Measurements from ENCODE around the gene ABHD16B. TPM values are rescaled to one million over a fixed set of nuclear protein-coding genes. Genes with fewer than 3 reads are reported as not detected.
"Not testable (repeated sequence)": the region's sequence is repeated elsewhere in the genome, so short reads cannot be mapped to it uniquely, and the experiment has no call there.

ABHD16B gene
- total RNA-seq, 1 donor from 2014 or later, result not detected

DNA sequence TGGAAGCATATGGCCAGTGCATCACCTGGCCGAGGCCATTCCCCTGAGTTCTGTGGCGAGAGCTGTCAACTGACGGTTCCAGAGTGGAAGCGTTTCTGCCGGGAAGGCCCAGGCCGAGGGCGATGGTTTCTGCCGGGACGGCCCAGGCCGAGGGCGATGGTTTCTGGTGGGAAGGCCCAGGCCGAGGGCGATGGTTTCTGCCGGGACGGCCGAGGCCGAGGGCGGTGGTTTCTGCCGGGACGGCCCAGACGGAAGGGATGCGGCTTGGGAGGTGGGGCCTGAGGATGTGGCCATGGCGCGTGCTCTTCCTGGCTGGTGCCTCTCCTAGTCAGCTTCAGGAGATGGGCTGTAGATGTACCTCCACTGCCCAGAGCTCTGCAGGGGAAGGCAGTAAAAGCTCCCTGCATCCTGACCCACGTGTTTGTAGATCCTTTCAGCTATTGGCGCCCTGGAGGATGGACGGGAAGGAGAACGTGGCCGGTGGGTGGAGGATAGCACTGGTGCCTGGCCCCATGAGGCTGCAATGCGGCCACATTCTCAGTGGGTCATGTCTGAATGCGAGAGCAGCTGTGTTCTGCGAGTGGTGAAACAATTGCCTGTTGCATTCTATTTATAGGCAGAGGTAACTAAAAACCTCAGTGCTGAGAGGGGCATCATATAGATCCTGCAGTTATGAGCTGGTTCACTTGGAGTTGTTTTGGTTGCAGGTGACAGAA is 16.6 kb downstream of the ABHD16B start:
- no peak for DNase-seq (ENCODE audit: low read depth)

DNA sequence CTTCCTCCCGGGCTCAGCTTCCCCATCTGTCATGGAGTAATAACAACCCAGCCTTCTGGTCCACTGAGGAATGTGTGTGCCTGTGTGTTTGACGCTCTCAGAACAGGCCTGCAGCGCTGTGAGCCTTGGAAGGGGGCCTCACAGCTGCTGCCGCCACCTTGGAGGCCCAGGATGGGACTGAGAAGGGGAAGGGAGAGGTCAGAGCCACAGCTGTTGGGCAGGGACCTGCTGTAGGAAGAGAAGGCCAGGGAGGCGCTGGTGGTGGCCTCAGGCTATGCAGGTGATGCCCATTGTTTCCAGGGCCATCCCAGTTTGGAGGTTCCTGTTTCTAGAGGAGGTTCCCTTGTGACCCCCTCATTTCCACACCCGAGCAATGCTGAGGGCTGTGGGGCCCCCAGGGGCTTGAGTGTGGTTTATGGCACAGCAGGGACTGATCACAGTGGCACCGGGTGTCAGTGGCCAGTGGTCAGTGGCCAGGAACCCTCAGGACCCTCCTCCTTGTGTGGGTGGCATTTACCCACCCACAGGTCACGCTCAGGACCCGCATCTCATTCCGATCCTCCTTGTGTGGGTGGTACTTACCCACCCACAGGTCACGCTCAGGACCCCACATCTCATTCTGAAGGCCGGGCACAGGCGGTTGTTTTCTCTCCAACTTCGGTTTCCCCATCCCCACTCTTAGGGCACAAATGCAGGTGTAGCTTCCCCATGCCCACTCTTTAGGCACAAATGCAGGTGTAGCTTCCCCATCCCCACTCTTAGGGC is 17.8 kb downstream of the ABHD16B start:
- DNase-seq (ENCODE audit: low read depth), result no peak

DNA sequence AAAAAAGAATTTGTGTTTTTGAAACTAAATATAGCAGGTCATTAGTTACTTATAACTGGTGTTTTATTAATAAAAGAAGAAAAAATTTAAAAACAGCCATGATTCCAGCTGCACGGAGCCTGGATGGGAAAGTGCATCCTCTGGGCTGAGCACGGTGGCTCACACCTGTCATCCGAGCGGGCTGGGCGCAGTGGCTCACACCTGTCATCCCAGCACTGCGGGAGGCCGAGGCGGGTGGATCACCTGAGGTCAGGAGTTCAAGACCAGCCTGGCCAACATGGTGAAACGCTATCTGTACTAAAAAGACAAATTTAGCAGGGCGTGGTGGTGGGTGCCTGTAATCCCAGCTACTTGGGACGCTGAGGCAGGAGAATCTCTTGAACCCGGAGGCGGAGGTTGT is 19.6 kb downstream of the ABHD16B start:
- DNase-seq (ENCODE audit: low read depth), result not testable (repeated sequence)

DNA sequence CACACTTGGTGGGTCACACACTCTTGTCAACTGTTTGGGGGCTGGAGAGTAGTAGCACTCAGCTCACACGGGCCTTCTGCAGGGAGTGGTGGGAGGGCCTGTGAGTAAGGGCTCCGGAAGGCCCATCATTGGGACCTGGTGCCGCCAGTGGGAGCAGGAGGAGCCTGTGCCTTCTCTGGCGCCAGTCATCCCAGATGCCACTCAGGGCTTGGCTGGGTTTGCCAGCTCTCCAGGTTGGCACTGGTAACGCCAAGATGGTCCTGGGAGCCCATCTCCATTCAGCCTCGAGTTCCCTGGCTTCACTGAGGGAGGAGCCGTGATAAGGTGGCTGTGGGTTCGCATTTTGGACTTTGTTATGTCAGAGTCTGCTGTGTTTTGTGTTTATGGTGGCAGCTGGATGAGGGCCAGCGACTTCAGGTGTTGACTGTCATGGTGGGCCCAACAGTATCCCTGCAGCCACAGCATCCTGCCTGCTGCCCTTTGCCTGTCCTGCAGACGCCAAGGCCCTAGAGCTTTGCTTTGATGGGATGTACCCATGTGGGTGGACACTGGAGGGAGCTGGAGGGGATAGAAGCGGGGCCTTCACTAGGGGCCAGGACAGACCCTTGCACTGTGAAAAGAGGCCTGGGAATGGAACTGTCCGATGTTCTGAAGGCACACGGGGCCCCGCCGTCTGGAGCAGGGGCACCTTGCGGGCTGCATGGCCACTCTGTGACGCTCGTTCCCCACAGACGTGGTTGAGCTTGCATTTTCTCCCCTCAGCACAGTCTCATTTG is 20.3 kb downstream of the ABHD16B start:
- DNase-seq (ENCODE audit: low read depth), result no peak

DNA sequence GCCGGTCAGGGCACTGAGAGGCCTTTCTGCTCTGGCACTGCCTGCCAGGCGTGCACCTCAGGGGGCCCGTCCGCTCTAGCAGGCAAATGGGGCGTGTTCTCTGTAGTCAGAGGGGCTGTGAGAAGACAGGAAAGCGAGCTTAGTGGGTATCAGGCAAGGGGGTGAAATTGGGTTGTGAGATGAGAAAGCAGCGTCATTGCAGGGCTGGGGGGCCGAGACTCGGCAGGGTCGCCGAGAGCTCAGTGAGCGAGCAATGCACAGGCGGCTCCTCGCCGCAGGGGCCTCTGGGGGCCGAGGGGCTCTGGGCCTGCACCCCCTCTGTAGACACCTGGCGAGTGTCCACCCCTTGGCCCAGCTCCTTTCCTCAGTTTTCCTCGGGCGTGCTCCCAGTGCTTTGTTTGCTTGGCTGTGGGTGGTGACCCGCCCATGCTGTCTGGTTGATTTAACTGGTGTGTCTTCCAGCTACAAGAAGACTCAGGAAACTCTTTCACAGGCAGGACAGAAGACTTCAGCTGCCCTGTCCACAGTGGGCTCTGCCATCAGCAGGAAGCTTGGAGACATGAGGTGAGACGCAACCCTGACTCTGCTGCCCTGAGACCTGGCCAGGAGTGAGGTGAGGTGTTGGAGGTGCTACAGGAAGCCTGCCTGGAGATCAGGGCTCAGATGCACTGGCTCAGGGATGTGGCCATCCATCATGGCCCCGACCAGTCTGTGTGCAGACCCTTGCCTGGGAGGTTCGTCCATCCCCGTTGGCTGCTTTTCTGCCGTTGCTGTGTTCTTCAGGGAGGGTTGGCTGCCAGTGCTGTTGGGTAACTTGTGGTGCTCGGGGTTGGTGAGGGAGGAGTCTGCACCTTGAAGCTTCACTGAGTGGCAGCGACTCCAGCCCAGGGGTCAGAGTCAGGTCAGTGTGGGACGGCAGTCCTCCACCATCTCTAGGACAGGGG is 21.2 kb downstream of the ABHD16B start:
- no peak for DNase-seq (ENCODE audit: low read depth)

DNA sequence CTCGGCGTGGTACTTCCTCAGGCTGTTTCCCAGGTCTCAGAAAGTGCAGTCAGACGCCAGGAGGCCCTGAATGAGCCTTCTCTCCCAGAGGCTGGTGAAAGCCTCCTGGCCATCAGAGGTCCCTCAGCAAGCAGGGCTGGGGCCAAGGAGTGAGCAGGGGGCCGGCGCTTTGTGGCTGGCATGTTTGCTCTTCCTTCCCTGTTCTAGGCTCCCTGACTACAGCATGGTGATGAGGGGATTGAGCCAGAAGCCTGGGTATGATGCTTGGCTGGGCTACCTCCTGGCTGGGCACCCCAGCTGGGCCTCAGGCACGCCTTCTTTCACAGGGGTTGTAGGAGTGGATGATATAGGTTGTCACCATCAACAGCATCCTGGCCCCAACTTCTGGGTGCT is 21.9 kb downstream of the ABHD16B start:
- no peak for DNase-seq (ENCODE audit: low read depth)

DNA sequence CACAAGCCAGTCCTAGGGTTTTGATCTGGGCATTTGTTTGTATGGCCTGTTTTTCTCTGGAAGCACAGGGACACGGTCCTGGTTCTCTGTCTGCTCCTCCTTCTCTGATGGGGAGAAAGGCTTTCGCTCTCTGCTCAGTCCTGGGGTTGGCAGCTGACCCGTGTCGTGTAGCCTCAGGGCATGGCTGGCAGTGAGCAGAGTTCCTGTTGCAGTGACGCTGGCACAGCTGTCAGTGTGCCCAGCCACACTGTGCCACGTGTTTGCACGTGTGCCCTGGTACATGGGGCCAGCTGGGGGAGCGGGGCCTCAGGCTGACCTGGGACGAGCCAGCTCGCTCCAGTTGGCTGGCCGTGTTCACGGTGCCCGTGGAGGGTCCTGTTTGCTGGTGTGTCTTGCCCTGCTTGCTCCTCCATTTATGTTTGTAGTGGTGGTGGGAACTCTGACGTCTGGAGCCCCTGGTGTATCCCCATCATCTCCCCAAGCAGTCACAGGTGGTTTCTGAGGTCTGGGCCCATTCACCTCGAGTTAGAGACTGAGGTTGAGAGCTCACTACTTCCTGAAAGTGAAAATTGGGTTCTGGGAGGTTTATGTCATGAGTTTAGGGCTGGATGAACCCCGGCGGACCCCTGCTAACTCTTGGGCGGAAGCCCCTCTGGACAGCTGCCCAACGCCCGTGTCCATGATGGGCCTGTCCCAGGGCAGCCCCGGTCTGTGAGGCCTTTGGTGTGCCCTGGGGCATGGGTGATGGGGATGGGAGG is 23.4 kb downstream of the ABHD16B start:
- DNase-seq (ENCODE audit: low read depth), result no peak

DNA sequence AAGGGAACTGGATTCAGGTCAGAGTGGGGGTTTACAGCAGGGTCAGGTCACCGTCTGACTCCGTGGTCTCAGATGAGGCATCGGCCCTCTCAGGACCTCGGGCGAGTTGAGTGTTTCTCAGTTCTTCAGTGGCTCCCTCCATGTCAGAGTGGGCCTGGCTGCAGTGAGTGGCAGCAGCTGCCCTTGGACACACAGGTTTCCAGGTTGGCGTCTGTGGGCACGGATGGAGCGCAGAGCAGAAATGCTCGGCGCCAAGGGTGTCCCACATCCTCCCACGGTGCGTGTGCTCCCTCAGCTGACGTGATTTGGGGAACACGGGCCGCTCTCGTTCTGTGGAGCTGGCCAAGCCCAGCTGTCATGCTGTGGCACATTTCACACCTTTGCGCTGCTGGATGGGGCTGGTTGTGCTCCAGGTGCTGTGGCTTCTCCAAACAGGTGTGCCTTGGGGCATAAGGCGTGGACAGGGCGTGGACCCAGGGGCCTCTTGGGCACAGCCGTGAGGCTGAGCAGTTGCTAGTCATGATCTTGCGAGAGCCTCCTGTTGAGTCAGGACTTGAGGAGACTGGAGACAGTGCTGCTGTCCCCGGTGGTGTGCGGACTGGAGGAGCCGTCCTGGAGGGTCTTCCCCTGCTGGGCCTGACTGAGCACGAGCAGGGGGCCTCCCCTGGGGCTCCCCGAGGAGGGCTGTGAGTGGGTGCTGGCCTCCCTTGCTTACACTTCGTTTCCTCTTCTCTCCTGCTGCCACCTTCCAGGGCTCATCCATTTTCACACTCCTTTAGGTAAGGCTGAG is 24.2 kb downstream of the ABHD16B start:
- DNase-seq (ENCODE audit: low read depth), result no peak

DNA sequence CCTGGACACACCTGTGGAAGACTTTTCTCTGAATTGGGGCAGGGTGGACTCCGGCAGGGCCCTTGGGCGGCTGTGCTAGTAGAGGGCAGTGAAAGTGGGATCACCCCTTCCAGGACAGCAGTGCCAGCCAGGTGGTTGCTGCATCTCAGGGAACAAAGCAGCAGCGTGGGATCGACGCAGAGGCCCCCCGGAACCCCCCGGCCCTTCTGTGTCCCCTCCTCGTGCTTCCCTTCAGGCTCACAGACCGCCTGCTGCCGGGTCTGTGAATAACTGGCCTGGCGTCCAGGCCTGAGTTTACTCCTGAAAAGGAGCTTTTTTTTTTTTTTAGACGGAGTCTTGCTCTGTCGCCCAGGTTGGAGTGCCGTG is 24.7 kb downstream of the ABHD16B start:
- no peak for DNase-seq (ENCODE audit: low read depth)

DNA sequence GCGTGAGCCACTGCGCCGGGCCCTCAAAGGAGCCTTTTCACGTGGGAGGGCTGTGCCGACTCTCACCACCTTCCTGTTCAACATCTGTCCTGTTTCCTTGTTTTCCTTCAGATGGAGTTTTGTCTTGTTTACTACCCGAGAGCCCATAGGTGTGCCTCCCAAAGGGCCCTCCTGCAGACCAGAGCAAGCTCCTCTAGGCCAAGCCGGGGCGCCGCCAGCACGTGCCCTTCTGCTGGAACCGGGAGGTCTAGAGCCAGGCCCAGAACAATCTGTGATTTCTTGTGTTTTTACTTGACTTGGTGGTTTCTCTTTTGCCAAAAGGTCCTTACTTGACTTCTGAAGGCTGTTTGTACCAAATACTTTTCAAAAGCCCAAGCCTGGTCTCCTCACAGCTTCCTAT is 25.6 kb downstream of the ABHD16B start:
- no peak for DNase-seq (ENCODE audit: low read depth)

DNA sequence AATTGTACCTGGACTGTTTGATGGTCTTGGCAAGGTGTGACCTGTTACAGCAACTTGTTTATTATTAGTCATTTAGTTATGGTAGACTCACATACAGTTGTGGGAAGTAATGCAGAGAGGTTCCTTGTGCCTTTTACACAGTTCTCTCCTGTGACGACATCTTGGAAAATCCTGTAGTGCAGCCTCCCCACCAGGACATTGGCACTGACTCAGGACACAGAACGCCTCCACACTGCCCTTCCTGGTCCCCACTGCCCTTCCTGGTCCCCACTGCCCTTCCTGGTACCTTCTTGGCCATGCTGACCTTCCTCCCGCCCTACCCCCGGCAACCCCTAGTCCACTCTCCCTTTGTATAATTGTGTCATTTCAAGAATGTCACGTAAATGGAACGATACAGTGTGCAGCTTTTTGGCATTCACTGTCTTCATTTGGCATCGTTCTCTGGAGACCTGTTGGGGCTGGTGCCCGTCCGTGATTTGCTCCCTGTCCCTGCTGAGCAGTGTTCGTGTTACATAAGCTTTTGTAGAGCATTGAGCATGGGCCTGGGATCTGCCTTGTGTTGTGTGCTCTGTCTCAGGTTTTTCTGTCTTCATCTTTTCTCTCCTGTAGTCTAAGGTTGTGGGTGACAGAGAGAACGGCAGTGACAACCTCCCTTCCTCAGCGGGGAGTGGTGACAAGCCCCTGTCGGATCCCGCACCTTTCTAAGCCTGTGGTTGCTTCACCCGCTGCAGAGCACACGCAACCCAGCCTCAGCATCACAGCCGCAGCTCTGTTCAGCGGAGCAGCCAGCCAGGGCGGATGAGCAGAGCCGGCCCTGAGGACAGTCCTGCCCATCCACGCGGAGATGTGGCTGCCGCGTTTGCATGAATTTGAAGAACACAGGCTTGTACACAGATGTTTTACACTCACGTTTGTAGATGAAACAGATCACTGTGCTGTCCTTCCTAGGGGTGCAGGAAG is 28.2 kb downstream of the ABHD16B start:
- no peak for DNase-seq (ENCODE audit: low read depth)

DNA sequence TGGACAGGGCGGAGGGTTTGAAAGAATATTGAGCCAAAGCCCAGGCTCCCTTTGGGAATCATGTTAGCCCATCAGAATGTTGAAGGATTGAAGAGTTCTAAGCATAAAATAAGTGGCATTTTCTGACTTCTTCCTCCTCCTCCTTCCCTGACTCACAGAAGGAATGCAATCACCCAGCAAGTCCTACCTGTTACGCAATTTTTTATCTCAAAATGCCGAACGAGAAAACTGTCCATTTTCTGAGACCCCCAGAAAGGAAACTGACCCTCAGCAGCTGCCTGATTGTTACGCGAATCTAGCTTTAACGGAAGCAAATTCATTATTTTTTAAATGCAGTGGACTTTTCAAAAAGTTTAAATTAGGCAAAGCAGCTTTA is 28.9 kb downstream of the ABHD16B start:
- DNase-seq (ENCODE audit: low read depth), result no peak

DNA sequence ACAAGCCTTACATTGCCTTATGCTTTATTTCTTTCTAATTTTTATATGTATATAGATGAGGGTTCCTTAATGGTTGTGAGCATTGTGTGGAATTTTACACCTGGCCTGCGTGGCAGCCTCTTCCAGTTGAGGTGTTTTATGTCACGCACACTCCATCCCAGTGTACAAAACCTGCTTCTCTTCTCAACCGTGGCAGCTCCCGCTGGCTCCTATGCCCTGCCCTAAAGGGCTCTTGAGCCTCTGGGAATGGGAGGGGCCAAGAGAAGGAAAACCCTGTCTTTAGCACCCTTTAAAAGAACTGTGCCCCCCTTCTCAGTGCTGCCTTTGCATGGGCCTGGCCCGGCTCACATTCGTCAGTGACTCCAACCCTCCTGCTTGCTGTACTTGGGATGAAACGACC is 29.3 kb downstream of the ABHD16B start:
- no peak for DNase-seq (ENCODE audit: low read depth)

DNA sequence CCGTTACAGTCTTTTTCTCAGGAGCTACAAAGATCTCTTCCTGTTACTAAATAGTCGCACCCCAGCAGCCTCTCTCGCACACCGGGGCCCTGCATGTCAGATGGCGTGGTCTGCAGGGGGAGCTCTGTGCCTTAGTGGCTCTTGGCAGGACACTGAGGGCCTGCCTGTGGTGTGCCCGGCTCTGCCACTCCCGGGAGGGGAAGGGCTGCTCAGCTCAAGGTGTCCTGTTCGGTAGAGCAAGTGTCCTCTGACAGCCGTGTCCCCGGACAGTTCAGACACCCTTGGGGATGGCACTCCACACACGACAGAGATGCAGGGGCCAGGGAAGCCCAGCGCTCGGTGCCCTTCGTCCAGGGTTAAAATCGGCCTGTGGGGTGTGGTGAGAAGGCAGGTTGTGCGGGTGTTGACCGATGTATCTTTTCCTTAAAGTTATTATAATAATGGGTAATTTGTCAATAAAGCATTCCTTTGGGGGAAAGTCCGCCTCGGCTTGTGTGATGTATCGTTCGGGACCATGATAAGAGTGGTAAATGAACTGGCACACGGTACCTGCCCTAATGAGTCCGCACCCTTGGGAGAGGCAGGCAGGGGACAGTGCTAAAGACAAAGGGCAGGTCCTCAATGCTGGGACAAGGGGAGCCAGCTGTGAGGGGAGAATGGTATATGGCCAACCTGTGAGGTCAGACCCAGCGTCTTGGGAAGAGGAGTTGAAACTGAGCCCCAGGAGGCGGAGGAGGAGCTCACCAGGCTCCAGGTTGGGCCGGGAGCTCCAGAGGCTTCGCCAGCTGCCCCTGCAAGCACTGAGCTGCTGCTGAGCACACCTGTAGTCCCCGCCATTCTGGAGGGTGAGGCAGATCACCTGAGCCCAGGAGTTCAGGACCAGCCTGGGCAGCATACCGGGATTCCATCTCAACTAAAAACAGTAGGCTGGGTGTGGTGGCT is 30.0 kb downstream of the ABHD16B start:
- DNase-seq (ENCODE audit: low read depth), result no peak

DNA sequence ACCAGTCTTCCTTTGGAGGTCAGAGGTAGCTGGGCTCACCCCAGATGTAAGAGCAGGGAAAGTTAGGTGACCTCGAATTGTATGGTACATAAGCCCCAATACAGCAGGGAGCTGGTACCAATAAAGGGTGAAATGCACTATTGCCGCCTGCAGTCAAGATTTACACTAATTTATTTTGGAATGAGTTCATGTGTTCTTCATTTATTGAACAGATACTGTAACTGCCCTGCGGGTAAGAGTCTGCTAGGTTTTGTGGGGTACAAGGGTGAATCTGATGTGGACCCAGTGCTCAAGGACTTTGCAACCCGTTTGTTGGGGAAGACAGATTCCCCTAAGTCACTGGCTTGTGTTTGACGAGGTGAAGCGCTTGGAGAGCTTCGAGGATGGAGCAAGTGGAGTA is 31.1 kb downstream of the ABHD16B start:
- DNase-seq (ENCODE audit: low read depth), result no peak

DNA sequence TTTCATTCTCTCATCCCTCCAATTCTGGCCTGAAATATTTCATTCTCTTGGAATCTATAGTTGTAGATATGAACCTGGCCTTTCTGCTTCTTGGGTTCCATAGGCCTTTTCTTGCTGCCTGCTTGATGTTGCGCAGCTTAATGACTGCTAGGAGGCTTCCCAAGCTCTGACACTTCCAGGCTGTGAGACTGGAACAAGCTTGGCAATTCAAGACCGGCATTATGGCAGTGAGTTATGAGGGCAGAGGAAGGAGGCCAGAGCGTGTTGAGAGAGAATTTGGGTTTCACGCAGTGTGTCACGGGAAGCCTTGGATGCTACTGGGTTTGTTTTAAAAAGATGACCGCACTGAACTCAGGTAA is 32.7 kb downstream of the ABHD16B start:
- DNase-seq (ENCODE audit: low read depth), result no peak

DNA sequence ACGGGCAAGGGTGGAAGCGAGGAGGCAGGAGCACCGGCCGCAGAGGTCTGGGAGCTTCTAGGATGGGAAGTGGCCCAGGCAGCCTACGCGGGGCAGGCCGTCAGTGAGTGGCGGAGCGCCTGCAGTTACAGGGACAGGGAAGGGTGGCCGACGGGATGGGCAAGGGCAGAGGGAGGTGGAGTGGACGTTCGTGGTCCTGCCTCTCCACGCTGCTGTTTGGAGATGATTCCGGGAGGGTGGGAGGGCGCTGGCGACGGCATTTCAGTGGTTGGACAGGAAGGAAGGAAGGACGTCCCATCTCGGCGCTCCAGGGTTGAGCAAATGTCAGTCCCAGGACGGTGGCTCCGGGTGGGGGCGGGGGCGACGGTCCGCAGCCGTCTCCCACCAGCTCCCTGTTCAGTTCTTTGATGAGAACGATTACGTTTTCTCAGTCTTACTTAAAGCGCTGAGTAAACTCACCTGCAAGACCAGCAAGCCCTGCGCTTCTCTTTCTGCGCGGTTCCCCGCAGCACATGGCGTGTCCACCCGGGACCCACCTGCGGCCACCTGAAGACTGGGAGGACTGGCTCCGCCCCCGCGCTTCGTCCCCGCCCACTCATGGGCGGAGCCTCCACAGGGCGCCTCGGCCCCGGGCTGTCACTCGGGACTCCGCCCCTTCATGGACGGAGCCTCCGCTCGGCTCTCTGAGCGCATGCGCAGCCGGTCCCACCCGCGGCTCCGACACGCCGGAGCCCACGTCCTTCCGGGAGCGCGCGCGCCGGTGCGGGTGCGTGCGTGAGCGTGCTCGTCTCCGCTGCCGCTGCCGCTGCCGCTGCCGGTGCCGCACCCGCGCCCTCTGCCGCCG is 33.3 kb downstream of the ABHD16B start, which contains the start of gene DNAJC5:
Gene DNAJC5, plus strand, starts transcription at position 769 of the 844 bp plus-strand sequence. CDS start 33,220 bp downstream, outside the sequence.
- DNase-seq (ENCODE audit: low read depth), result peak; percentile 72
